Lower leg skin (tissue), 3 donors: ENCODE data around the gene CA12.

Experiments used
- POLR2A ChIP-seq, 2 donors: fragments of 450-650 bp; IDR thresholded peaks; one replicate each; pipeline ENCODE4 v1.6.1; 2016 to 2017; ENCODE audit warnings: antibody characterized with exemption in 2 of 2, mild to moderate bottlenecking in 1 of 2, moderate library complexity in 1 of 2
- TF ChIP-seq, protein P1 (sequence below), 3 donors: fragments of 450-650 bp; IDR thresholded peaks; one replicate each; pipeline ENCODE4 v1.5.1; 2016; ENCODE audit warnings: antibody characterized with exemption in 3 of 3, mild to moderate bottlenecking in 3 of 3, moderate library complexity in 2 of 3

DNA sequence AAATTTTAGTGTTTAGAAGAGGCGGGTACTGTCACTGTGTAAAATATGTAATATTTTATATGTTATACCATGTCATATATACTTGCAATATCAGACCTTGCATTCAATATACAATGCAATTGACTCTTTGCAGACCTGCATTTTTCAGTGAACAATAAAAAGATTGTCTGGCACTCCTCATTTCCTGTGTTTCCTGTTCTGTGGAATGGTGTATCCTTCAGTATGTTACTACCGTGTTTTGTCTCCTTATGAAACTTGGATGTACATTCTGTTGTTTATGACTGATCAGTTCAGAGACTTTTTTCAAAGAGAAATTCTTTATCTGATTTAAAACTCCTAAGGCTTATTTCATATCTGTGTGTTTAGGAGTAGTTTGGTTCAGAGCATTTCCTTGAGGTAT lies 72.7 kb downstream of the CA12 start:
- no peak for TF ChIP-seq POLR2A (IDR thresholded peaks at IDR 0.05)
- TF ChIP-seq, protein P1, sequence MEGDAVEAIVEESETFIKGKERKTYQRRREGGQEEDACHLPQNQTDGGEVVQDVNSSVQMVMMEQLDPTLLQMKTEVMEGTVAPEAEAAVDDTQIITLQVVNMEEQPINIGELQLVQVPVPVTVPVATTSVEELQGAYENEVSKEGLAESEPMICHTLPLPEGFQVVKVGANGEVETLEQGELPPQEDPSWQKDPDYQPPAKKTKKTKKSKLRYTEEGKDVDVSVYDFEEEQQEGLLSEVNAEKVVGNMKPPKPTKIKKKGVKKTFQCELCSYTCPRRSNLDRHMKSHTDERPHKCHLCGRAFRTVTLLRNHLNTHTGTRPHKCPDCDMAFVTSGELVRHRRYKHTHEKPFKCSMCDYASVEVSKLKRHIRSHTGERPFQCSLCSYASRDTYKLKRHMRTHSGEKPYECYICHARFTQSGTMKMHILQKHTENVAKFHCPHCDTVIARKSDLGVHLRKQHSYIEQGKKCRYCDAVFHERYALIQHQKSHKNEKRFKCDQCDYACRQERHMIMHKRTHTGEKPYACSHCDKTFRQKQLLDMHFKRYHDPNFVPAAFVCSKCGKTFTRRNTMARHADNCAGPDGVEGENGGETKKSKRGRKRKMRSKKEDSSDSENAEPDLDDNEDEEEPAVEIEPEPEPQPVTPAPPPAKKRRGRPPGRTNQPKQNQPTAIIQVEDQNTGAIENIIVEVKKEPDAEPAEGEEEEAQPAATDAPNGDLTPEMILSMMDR (IDR thresholded peaks at IDR 0.05) = no peak
